Measurements from ENCODE around the gene NUDT8. TPM values are rescaled to one million over a fixed set of nuclear protein-coding genes. Genes with fewer than 3 reads are reported as not detected.

The NUDT8 gene, protein sequence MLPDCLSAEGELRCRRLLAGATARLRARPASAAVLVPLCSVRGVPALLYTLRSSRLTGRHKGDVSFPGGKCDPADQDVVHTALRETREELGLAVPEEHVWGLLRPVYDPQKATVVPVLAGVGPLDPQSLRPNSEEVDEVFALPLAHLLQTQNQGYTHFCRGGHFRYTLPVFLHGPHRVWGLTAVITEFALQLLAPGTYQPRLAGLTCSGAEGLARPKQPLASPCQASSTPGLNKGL
- 2.6 and 3.1 TPM in 2 replicates for total RNA-seq

GRCh38 chr11:67629386-67630227 lies at the start of gene NUDT8:
Gene NUDT8 (minus strand): TSS chr11:67629937. CDS start chr11:67629911, 26 bp downstream.

GRCh38 chr11:67674442-67674871 lies 44.7 kb upstream of the NUDT8 start, which contains the start of gene ALDH3B2:
Gene ALDH3B2 (minus strand): TSS chr11:67674623. CDS start chr11:67666935, 7,688 bp downstream.

DNA sequence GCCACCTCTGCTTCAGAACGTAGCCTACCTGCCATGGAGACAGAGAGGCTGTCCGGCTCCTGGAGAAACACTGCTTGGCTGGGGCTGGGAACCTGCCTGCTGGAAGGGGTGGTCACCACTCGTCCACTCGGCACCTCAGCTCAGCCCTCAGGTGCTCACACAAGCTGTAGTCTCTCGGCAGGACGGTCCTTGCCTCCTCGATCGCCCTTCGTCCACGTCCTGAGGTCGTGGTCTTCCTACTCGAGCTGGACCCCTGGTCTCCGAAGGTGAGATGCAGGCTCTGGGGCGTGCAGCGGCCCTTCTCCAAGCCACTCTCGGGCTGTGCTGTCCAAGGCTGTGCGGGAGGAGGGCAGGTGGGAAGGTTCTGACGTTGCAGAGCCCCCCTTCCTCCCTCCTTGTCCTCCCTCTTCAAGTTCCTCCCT lies 9.7 kb upstream of the NUDT8 start, which contains the start of gene TBX10:
TBX10 (minus strand) TSS at position 326 of the 422 bp plus-strand sequence; CDS start at position 35, 291 bp downstream.

GRCh38 chr11:67606492-67607295 lies 23.0 kb downstream of the NUDT8 start, which contains the start of gene NDUFV1:
Gene NDUFV1 (plus strand): TSS chr11:67606936. CDS start chr11:67607005, 69 bp downstream.

GRCh38 chr11:67583247-67584204 lies 46.2 kb downstream of the NUDT8 start, which contains the start of gene GSTP1:
Gene GSTP1 (plus strand): TSS chr11:67583812. CDS start chr11:67583844, 32 bp downstream.

Other genes with a start within 250 kb of the NUDT8 start
- gene RAD9A, start 238.0 kb downstream of the NUDT8 start, total RNA-seq: 2.4 and 5.4 TPM in 2 replicates
- gene PPP1CA, start 228.1 kb downstream of the NUDT8 start, total RNA-seq: 122 and 148 TPM in 2 replicates
- not detected in 2 replicates for gene TBC1D10C, start 225.9 kb downstream of the NUDT8 start, total RNA-seq
- under 0.01 and 0.09 TPM in 2 replicates for gene CARNS1, start 214.3 kb downstream of the NUDT8 start, total RNA-seq
- 38.9 and 52.1 TPM in 2 replicates for gene RPS6KB2, start 201.4 kb downstream of the NUDT8 start, total RNA-seq
- gene PTPRCAP, start 192.3 kb downstream of the NUDT8 start, total RNA-seq: not detected in 2 replicates
- gene CORO1B, start 186.5 kb downstream of the NUDT8 start, total RNA-seq: 115 and 127 TPM in 2 replicates
- not detected in 2 replicates for gene GPR152, start 177.2 kb downstream of the NUDT8 start, total RNA-seq
- not detected in 2 replicates for gene CABP4, start 174.6 kb downstream of the NUDT8 start, total RNA-seq
- 12.4 and 18.2 TPM in 2 replicates for gene TMEM134, start 160.7 kb downstream of the NUDT8 start, total RNA-seq
- 101 and 142 TPM in 2 replicates for gene AIP, start 146.9 kb downstream of the NUDT8 start, total RNA-seq
- gene PITPNM1, start 124.6 kb downstream of the NUDT8 start, total RNA-seq: 12.5 and 14.3 TPM in 2 replicates
- 6.4 and 7.1 TPM in 2 replicates for gene CDK2AP2, start 121.8 kb downstream of the NUDT8 start, total RNA-seq
- not detected in 2 replicates for gene CABP2, start 106.5 kb downstream of the NUDT8 start, total RNA-seq
- gene GSTP1, start 46.1 kb downstream of the NUDT8 start, total RNA-seq: 1,134 and 1,225 TPM in 2 replicates
- gene NDUFV1, start 23.0 kb downstream of the NUDT8 start, total RNA-seq: 167 and 205 TPM in 2 replicates
- not detected in 2 replicates for gene TBX10, start 9.8 kb upstream of the NUDT8 start, total RNA-seq
- gene ACY3, start 20.8 kb upstream of the NUDT8 start, total RNA-seq: not detected in 2 replicates
- gene ALDH3B2, start 44.7 kb upstream of the NUDT8 start, total RNA-seq: not detected in 2 replicates